Esophagus muscularis mucosa (tissue), 4 donors: ENCODE data around the gene DCAF6.

ENCODE experiments used
- EP300 ChIP-seq: sonication (generic); formaldehyde crosslinking; IDR thresholded peaks from one replicate; pipeline ENCODE4 v1.6.1; 2017; ENCODE audit warnings: antibody characterized with exemption
- POLR2A ChIP-seq: fragments of 450-650 bp; IDR thresholded peaks from one replicate; pipeline ENCODE4 v1.6.1; 2017; ENCODE audit warnings: antibody characterized with exemption, moderate library complexity, mild to moderate bottlenecking, low read depth
- POLR2AphosphoS5 ChIP-seq, 2 donors: sonication (generic); formaldehyde crosslinking; IDR thresholded peaks; one replicate each; pipeline ENCODE4 v1.6.1; 2017; ENCODE audit warnings: antibody characterized with exemption in 2 of 2
- TF ChIP-seq, protein P1 (sequence below), 3 experiments: fragments of 200-600 bp in 2 of 3; fragments of 450-650 bp in 1 of 3; sonication (generic) in 2 of 3; IDR thresholded peaks; one replicate each; pipeline ENCODE4 v1.5.1; 2017 to 2019; ENCODE audit warnings: antibody characterized with exemption in 3 of 3, mild to moderate bottlenecking in 2 of 3, moderate library complexity in 1 of 3

DNA sequence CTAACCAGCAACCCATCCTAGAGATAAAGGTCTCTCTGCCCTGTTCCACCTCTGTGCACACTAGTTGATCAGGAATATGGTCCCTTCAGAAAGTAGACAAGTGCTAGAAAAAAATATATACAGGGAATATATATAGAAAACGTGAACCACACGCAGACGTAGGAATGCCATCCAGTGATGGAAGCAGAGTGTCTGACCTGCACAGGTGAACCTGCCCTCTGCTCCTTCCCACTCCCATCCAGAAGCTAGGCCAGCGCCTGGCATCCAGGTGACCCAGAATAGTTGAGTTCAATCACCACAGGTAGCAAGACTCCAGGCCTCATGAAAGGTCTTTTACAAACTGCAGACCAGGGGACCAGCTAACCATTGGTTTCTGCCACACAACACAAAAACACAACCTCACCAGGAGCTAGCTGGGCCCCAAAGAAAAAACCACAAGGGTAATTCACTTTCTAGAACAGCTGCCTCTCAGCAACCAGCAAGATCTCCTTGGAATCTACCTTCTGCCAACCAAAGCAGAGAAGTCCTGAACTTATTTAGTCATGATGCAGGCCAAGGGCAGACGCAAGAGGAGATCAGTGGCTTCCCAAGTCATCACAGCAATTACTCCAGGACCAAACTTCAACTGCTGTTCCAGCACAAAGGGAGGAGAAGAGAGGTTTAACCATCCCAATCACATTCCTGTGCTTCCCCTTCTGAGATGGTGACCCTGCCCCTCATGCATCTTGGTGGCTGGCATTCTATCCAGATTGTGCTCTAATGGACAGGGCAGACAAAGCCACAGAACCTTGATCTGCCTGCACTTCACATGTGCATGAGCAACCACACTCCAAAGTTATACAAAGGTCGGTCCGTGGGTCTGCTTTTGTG lies 147.2 kb downstream of the DCAF6 start:
- TF ChIP-seq POLR2A (no peak), POLR2AphosphoS5 (IDR thresholded peaks at IDR 0.05) (no peak), EP300 (no peak)
- TF ChIP-seq, protein P1, sequence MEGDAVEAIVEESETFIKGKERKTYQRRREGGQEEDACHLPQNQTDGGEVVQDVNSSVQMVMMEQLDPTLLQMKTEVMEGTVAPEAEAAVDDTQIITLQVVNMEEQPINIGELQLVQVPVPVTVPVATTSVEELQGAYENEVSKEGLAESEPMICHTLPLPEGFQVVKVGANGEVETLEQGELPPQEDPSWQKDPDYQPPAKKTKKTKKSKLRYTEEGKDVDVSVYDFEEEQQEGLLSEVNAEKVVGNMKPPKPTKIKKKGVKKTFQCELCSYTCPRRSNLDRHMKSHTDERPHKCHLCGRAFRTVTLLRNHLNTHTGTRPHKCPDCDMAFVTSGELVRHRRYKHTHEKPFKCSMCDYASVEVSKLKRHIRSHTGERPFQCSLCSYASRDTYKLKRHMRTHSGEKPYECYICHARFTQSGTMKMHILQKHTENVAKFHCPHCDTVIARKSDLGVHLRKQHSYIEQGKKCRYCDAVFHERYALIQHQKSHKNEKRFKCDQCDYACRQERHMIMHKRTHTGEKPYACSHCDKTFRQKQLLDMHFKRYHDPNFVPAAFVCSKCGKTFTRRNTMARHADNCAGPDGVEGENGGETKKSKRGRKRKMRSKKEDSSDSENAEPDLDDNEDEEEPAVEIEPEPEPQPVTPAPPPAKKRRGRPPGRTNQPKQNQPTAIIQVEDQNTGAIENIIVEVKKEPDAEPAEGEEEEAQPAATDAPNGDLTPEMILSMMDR (IDR thresholded peaks at IDR 0.05): no peak
